ENCODE results near the gene LYRM1.

Gene LYRM1

GRCh38 chr16:20903116-20903898 is 2.7 kb downstream of the LYRM1 start:
- Histone ChIP-seq H3K4me2 (ENCODE audit: low read depth, low read length) (peak overlapping the region; percentile 73), H3K9me3 (replicated peaks; ENCODE audit: insufficient read depth, low read length) (no peaks in the 10 kb centered on the region), H3K36me3 (replicated peaks; ENCODE audit: insufficient read depth, low read length) (no peaks in the 10 kb centered on the region), H3K9me2 (replicated peaks; ENCODE audit: insufficient read depth, low read length) (no peaks in the 10 kb centered on the region), H3K4me3 (ENCODE audit: low read length) (peak overlapping the region; percentile 11; the same call in 1 of the 2 replicates), H3K27ac (ENCODE audit: low read length) (peak overlapping the region; percentile 66; the same call in 1 of the 2 replicates), H3F3A (ENCODE audit: insufficient read depth, low read length) (peaks cover 14% of the 10 kb centered on the region), H3K79me2 (ENCODE audit: low read length) (peaks cover 50% of the 10 kb centered on the region), H4K20me1 (ENCODE audit: insufficient read depth, low read length) (no peaks in the 10 kb centered on the region), H3K4me1 (ENCODE audit: low read length) (peaks cover 34% of the 10 kb centered on the region), H2AFZ (ENCODE audit: low read length) (no peak overlapping the region), H3K27me3 (replicated peaks; ENCODE audit: insufficient read depth, low read length) (no peaks in the 10 kb centered on the region), H3K9ac (ENCODE audit: low read length) (no peak overlapping the region)
- no peak for DNase-seq
- no peak for TF ChIP-seq EZH2 (optimal IDR thresholded peaks at IDR 0.05; ENCODE audit: low read depth, low read length)
- no peak for TF ChIP-seq CTCF (IDR thresholded peaks at IDR 0.05; ENCODE audit: low read length)
- TF ChIP-seq EZH2phosphoT487 (IDR thresholded peaks at IDR 0.05; ENCODE audit: low read length) = no peak

- Histone ChIP-seq H2AFZ (ENCODE audit: low read length) (no peak overlapping the region), H3K4me1 (ENCODE audit: low read length) (peaks cover 34% of the 10 kb centered on the region), H3K27ac (ENCODE audit: low read length) (peak overlapping the region; percentile 66), H3F3A (ENCODE audit: insufficient read depth, low read length) (peaks cover 14% of the 10 kb centered on the region), H4K20me1 (ENCODE audit: insufficient read depth, low read length) (no peaks in the 10 kb centered on the region), H3K79me2 (ENCODE audit: low read length) (peaks cover 43% of the 10 kb centered on the region), H3K9ac (ENCODE audit: low read length) (peak overlapping the region; percentile 12; the same call in 1 of the 2 replicates), H3K4me2 (ENCODE audit: low read depth, low read length) (peak overlapping the region; percentile 73), H3K9me2 (replicated peaks; ENCODE audit: insufficient read depth, low read length) (no peaks in the 10 kb centered on the region), H3K4me3 (ENCODE audit: low read length) (peak overlapping the region; percentile 11; the same call in 1 of the 2 replicates), H3K36me3 (replicated peaks; ENCODE audit: insufficient read depth, low read length) (no peaks in the 10 kb centered on the region), H3K9me3 (replicated peaks; ENCODE audit: insufficient read depth, low read length) (no peaks in the 10 kb centered on the region), H3K27me3 (replicated peaks; ENCODE audit: insufficient read depth, low read length) (no peaks in the 10 kb centered on the region)
- DNase-seq = no peak
- TF ChIP-seq CTCF (IDR thresholded peaks at IDR 0.05; ENCODE audit: low read length) = no peak
- TF ChIP-seq EZH2phosphoT487 (IDR thresholded peaks at IDR 0.05; ENCODE audit: low read length) = no peak
- TF ChIP-seq EZH2 (optimal IDR thresholded peaks at IDR 0.05; ENCODE audit: low read depth, low read length) = no peak
These were observed 3.4 kb downstream of the LYRM1 start for GRCh38 chr16:20903899-20904506.

GRCh38 chr16:20904507-20905081 is 4.0 kb downstream of the LYRM1 start:
- H3K4me3 ChIP-seq (ENCODE audit: low read length) = 0 out of 2 replicates have a peak overlapping the region, but pooled peaks have one; percentile 11
- peak overlapping the region; percentile 66 for H3K27ac ChIP-seq (ENCODE audit: low read length)
- no peaks in the 10 kb centered on the region for H3K36me3 ChIP-seq (replicated peaks; ENCODE audit: insufficient read depth, low read length)
- H3F3A ChIP-seq (ENCODE audit: insufficient read depth, low read length) = peaks cover 14% of the 10 kb centered on the region
- no peaks in the 10 kb centered on the region for H4K20me1 ChIP-seq (ENCODE audit: insufficient read depth, low read length)
- no peaks in the 10 kb centered on the region for H3K9me3 ChIP-seq (replicated peaks; ENCODE audit: insufficient read depth, low read length)
- H3K4me2 ChIP-seq (ENCODE audit: low read depth, low read length) = peak overlapping the region; percentile 73
- no peak overlapping the region for H2AFZ ChIP-seq (ENCODE audit: low read length)
- H3K9me2 ChIP-seq (replicated peaks; ENCODE audit: insufficient read depth, low read length) = no peaks in the 10 kb centered on the region
- TF ChIP-seq EZH2phosphoT487 (IDR thresholded peaks at IDR 0.05; ENCODE audit: low read length) = no peak
- no peak for TF ChIP-seq EZH2 (optimal IDR thresholded peaks at IDR 0.05; ENCODE audit: low read depth, low read length)
- TF ChIP-seq CTCF (IDR thresholded peaks at IDR 0.05; ENCODE audit: low read length) = no peak
- peaks cover 34% of the 10 kb centered on the region for H3K4me1 ChIP-seq (ENCODE audit: low read length)
- peaks cover 37% of the 10 kb centered on the region for H3K79me2 ChIP-seq (ENCODE audit: low read length)
- peak; percentile 70 for DNase-seq
- no peaks in the 10 kb centered on the region for H3K27me3 ChIP-seq (replicated peaks; ENCODE audit: insufficient read depth, low read length)
- H3K9ac ChIP-seq (ENCODE audit: low read length) = no peak overlapping the region; the same call in 1 of the 2 replicates

Data from MM.1S (cell line).